Inflammatory macrophage treated with lipopolysaccharide for 1 hour (primary cell): ENCODE measurements around the gene COL15A1.
A peak's percentile ranks its signal among the peaks of the same experiment; 100 is the strongest.

Experiments used
- DNase-seq, 2 donors: peaks; one replicate each; pipeline ENCODE4 v3.0.0-alpha.2; 2020 to 2022

COL15A1 gene

GRCh38 chr9:99040911-99041582, 97.3 kb downstream of the COL15A1 start:
- peak; percentile 80 to 90 for DNase-seq

DNA sequence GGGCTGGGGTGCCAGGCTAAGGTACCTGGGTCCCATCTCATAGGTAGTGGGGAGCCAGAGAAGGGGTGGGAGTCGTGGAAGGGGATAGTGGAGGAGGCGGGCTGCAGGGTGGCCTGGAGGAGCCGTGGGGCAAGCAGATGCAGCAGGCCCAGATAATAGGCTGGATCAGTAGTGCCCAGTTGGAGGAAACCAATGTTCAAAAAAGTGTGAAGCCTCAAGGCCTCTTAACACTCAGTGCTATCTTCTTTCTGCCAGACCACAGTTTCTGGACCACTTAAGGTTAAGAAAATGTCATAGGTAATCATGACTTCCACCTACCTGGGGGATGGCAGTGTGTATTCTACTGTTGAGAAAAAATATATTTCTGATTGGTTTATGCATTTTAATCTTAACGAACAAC, 97.9 kb downstream of the COL15A1 start:
- DNase-seq: no peak

DNA sequence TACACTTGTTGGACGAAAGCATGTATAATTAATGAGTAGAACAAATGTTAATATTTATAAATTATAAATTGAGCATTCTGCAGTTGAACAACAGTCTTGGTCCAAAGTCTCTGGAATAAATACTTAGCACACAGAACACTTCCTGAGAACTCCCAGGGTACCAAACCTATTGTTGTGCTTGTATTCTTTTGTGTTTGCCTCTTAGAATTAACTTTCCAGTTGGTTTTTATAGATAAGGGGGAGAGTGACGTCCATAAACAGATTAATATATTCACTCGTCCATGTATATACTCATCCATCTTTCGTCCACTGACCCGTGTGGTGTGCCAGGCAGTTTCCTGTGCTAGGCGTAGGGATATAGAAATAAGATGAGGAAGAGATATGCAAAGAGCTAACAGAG, 98.9 kb downstream of the COL15A1 start:
- no peak for DNase-seq

DNA sequence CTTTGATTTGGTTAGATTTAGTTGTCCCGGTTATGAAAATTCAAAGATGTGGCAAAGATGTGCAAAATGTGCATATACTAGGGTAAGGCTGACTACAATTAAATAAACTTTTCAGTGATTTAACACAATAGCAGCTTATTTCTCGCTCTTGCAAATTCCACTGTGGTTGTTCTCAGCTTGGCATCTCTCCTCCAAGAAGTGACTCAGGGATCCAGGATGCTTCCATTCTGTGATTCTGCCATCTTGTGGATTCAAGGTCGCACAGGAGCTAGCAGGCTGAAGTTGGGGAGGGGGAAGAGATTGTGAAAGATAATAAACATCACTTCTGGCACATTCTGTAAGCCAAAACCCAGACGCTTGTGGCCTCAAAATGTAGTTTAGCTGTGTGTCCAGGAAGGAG, 101.1 kb downstream of the COL15A1 start:
- no peak for DNase-seq

DNA sequence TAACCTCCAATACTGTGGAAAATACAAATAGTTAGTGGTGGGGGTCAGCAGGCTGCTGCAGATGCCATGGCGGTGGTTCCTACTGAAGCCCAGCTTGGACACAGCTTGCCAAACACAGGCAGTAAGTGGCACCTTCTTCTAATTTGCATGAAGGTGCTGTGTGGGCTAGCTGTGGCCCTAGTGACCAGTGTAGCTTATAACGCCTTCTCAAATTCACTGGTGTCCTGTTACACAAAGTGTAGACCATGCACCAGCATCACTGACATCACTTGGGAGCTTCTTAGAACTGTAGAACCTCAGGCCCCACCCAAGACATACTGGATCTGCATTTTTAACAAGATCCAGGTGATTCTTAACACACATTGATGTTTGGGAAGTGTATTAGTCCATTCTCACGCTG, 102.4 kb downstream of the COL15A1 start:
- no peak for DNase-seq

- peak; percentile 79 to 97 for DNase-seq
These were observed 102.9 kb downstream of the COL15A1 start for GRCh38 chr9:99046542-99047071.

- DNase-seq: no peak
These were observed 105.5 kb downstream of the COL15A1 start for GRCh38 chr9:99049228-99049627.

GRCh38 chr9:99049641-99050040, 105.9 kb downstream of the COL15A1 start:
- DNase-seq: no peak

GRCh38 chr9:99050292-99050911, 106.7 kb downstream of the COL15A1 start:
- DNase-seq: peak in 1 of 2 donors; percentile 44

GRCh38 chr9:99050924-99051323, 107.2 kb downstream of the COL15A1 start:
- no peak for DNase-seq

DNA sequence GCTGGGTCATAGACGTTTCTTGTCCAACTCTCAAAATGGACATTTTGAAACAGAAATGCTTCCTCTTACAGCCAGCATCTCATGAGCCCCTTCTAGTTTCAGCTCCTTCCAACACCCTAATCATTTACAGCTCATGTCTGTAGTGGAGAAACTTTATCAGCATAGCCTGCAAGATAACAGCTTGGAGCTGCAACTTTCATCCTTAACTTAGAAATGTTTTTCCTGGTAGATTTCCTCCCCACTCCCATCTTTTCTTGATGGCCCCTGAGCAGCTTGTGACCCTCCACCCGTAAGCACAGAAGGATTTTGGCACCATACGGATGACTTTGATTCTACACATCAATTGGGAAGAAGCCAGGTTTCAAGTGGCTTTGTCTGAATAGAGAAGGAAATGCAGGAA, 107.7 kb downstream of the COL15A1 start:
- no peak for DNase-seq

GRCh38 chr9:99051851-99052250, 108.1 kb downstream of the COL15A1 start:
- no peak for DNase-seq

DNA sequence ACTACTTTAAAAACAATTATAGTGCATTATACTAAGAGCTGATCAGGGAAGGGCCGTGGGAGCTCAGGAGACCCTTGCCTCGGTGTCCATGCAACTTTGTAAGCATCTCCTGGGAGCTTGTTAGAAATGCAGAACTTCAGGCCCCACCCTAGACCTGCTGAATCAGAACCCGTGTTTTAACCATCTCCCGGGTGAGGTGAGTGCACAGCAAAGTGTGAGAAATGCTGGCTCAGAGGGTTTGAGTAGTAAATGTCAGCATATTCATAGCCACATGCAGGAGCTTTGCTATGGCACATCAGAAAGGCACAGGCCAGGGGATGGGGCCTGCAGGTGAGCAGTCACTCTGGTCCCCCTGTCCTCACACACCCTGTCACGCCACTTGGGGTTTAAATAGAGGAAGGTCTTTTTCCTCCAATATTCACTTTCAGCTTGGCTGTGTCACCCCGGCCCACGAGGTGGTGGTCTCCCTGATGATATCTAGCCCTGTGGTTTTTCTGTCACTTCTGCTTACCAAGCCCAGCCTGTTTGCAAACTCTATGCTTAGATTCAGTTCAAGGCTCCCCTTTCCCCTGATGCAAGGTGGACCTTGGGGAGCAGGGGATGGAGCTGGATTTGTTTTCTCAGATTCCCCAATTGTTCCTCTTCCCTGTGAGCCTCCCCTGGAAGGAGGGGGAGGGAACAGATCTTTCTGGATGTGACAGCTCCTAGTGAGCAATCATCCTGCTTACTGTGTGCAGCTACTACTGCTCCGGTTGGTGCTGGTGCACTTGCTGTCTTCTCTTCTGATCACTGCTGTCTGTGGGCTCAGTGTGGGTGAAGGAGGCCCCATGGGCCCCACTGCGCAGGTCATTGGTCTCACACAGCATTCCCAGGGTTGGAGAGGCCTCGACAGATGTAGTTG, 109.4 kb downstream of the COL15A1 start:
- peak in 1 of 2 donors; percentile 29 for DNase-seq

DNA sequence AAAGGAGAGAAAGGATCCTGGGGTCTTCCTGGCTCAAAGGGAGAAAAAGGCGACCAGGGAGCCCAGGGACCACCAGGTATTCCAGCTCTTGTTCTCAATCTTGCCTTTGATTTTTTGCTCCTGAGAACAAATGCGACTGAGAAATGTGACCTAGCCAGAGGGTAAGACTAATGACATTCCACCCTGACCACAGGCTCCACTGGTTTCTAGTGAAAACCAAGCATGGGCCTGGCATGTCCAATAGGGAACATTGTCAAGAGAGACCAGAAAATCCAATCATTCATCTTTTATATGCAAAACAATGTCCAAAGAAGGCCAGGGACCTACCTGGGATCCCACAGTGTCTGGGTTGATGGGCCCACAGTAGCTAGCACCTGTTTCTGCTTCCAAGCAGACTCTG, 110.9 kb downstream of the COL15A1 start:
- DNase-seq: no peak

GRCh38 chr9:99055384-99055783, 111.7 kb downstream of the COL15A1 start:
- DNase-seq: no peak

- DNase-seq: no peak
These were observed 112.5 kb downstream of the COL15A1 start for GRCh38 chr9:99056186-99056585.

DNA sequence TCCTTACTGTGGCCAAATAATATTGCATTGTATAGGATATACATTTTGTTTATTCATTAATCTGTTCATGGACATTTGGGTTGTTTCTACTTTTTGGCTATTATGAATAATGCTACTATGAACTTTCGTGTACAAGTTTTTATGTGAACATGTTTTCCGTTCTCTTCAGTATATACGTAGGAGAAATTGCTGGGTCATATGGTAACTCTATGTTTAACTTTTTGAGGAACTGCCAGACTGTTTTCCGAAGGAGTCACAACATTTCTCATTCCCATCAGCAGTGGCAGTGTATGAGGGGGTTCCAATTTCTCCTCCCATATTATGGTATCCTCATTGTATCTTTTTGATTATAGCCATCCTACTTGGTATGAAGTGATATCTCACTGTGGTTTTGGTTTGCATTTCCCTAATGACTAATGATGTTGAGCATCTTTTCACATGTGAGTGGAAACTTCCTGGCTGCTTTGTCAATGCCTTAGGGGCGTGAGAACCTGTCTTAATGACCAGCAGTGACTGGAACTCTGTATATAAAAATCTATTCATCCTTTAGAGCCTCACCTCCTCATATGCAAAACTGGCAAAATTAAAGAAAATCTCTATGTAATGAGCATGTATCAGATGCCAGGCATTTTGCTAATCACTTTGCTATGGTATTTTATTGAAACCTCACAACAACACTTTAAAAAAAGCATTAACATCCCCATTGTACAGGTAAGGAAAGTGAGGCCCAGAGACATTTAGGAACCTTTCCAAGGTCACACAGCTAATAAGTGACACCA, 113.4 kb downstream of the COL15A1 start:
- peak; percentile 55 to 72 for DNase-seq

DNA sequence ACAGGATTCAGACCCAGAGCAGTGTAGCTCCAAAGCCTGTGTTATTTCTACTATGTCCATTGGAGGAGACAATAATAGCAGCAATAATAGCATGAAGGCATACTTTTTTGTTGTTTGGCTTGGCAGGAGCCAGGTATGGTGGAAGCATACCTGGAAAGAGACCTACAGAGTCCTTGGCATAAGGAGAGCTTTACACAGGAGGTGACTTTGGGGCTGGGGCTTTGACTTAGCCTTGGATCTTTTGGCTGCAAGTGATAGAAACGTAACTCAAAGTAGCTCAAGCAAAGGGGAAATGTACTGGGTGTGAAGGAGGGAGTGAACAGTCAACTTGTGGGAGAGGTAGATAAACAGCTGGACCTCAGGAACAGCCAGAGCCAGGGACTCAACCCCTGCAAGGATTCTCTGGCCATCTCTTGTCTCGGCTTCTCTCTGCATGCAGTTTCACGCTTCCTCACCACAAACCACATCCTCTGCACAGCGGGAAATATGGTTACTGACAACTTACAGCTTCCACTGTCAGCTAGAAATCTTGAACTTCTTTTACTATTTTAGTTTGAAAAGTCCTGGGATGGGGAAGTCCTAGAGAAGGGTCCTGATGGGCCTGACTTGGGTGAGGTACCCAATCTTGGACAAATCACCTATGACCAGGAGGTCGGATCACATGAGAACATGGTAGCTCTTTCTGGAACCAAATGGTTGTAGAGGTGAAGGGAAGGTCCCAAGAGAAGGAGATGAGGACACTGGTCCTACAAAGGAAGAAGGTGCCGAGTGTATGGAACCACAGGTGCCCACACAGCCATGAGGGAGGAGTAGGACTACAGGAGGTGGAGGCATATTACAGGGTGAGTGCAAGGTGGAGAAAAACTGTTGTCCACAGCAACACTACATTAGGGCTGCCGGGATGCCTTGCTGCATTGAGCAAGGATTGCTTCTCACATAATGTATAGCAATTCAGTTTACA, 114.2 kb downstream of the COL15A1 start:
- peak; percentile 47 to 65 for DNase-seq

DNA sequence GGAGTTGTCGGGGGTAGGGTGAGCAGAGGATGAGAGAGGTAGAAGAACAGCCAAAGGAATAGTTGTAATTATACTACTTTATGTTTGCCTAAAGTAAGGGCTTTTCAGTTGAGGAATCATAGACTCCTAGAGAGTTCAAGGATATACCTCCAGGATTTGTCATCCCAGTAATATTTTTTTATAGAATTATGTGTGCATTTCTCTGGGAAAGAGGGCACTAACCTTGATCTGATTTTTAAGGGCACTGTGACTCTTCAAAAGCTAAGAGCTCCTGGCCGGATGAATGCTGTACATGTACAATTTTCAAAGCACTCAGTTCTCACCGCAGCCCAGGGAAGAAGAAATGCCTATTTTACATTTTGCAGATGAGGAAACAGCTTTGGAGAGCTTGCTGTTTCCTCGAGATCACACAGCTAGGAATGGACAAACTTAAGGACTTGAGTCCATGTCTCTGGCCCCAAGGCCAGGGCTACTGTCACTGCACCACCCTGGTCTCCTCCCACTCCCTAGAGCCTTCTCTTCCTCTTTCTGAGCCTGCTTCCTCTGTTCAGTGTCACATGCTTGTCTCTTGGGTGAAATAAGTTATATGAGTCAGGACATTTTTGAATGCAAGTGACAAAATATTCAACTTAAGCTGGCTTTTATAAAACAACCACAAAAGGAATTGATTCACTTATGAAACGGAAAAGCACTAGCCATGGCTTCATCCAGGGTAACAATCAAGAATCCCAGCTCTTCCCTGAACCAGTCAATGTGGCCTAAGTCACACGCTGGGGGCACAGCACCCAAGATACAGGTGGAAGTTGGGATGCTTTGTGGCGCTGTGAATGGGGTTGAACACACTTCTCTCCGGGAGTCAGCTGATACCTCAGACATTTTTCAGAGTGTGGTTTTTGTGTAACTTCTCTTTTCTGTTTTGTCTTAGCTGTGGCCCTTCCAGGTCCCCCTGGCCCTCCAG, 115.5 kb downstream of the COL15A1 start:
- peak; percentile 89 to 98 for DNase-seq

- no peak for DNase-seq
These were observed 116.9 kb downstream of the COL15A1 start for GRCh38 chr9:99060621-99061020.
